Neural cell (in vitro differentiated cells): Measurements from ENCODE around the gene GPR25. TPM values are rescaled to one million over a fixed set of nuclear protein-coding genes. Genes with fewer than 3 reads are reported as not detected.

ENCODE experiments used
- H2AFZ ChIP-seq: fragments of 200-600, 300-800 bp; sonication (generic), shearing (Covaris generic); 2 replicates; pipeline ENCODE4 v1.6.0; 2014; ENCODE audit warnings: low read depth, mild to moderate bottlenecking, antibody characterized with exemption, low read length, moderate library complexity
- H3F3A ChIP-seq: fragments of 200-600 bp; shearing (Covaris generic); 2 replicates; pipeline ENCODE4 v1.6.1; 2016; ENCODE audit warnings: mild to moderate bottlenecking, moderate library complexity, mixed read lengths, antibody characterized with exemption, low read length; ENCODE audit not compliant: insufficient read depth, poor library complexity, severe bottlenecking
- H3K27ac ChIP-seq: fragments of 200-600, 300-800 bp; sonication (generic), shearing (Covaris generic); 2 replicates; pipeline ENCODE4 v1.5.1; 2014; ENCODE audit warnings: mild to moderate bottlenecking, low read length, moderate library complexity
- H3K27me3 ChIP-seq: fragments of 300-800, 200-600 bp; sonication (generic), shearing (Covaris generic); 2 replicates; pipeline ENCODE4 v1.6.0; 2014; ENCODE audit warnings: mild to moderate bottlenecking, low read depth, low read length, moderate library complexity; ENCODE audit not compliant: insufficient read depth
- H3K36me3 ChIP-seq: fragments of 300-800, 200-600 bp; sonication (generic), shearing (Covaris generic); 2 replicates; pipeline ENCODE4 v1.5.1; 2014; ENCODE audit warnings: mild to moderate bottlenecking, antibody characterized with exemption, low read length, moderate library complexity; ENCODE audit not compliant: insufficient read depth
- H3K4me2 ChIP-seq: fragments of 300-800, 200-600 bp; sonication (generic), shearing (Covaris generic); 2 replicates; pipeline ENCODE4 v1.6.0; 2014; ENCODE audit warnings: mild to moderate bottlenecking, low read length
- H3K4me3 ChIP-seq: fragments of 300-800, 200-600 bp; sonication (generic), shearing (Covaris generic); 2 replicates; pipeline ENCODE4 v1.5.1; 2014; ENCODE audit warnings: mild to moderate bottlenecking, low read length, moderate library complexity
- H3K79me2 ChIP-seq: fragments of 200-600 bp; shearing (Covaris generic); replicated peaks from 2 replicates; pipeline ENCODE4 v1.6.0; 2014; ENCODE audit warnings: mild to moderate bottlenecking, low read length, moderate library complexity; ENCODE audit not compliant: insufficient read depth
- H3K9ac ChIP-seq: fragments of 300-800, 200-600 bp; sonication (generic), shearing (Covaris generic); 2 replicates; pipeline ENCODE4 v1.6.1; 2016; ENCODE audit warnings: mild to moderate bottlenecking, low read length, mixed read lengths
- H3K9me2 ChIP-seq: fragments of 200-600 bp; shearing (Covaris generic); 2 replicates; pipeline ENCODE4 v1.6.1; 2016; ENCODE audit warnings: mild to moderate bottlenecking, low read length, mixed read lengths; ENCODE audit not compliant: insufficient read depth
- H3K9me3 ChIP-seq: fragments of 200-600, 300-800 bp; sonication (generic), shearing (Covaris generic); 2 replicates; pipeline ENCODE4 v1.6.1; 2016; ENCODE audit warnings: mild to moderate bottlenecking, mixed run types, low read length, moderate library complexity, mixed read lengths
- H4K20me1 ChIP-seq: fragments of 200-600 bp; shearing (Covaris generic); 2 replicates; pipeline ENCODE4 v1.6.1; 2016; ENCODE audit warnings: mild to moderate bottlenecking, mixed run types; ENCODE audit not compliant: insufficient read depth
- CTCF ChIP-seq: fragments of 450-650 bp; IDR thresholded peaks from 2 replicates; pipeline ENCODE4 v1.5.1; 2014; ENCODE audit warnings: antibody characterized with exemption, mild to moderate bottlenecking, moderate library complexity; ENCODE audit not compliant: poor library complexity, severe bottlenecking
- EP300 ChIP-seq: fragments of 450-650 bp; conservative IDR thresholded peaks from 2 replicates; pipeline ENCODE4 v1.6.1; 2014; ENCODE audit warnings: antibody characterized with exemption, mild to moderate bottlenecking, moderate library complexity; ENCODE audit not compliant: poor library complexity, severe bottlenecking
- EZH2 ChIP-seq: fragments of 200-600, 300-800 bp; shearing (Covaris generic), sonication (generic); IDR thresholded peaks from 2 replicates; pipeline ENCODE4 v1.6.1; 2014; ENCODE audit warnings: antibody characterized with exemption, low read length, borderline replicate concordance, mild to moderate bottlenecking; ENCODE audit not compliant: insufficient read depth, poor library complexity, severe bottlenecking
- MXI1 ChIP-seq: fragments of 450-650 bp; conservative IDR thresholded peaks from 2 replicates; pipeline ENCODE4 v1.6.1; 2014; ENCODE audit warnings: antibody characterized with exemption, mild to moderate bottlenecking; ENCODE audit not compliant: poor library complexity, severe bottlenecking
- POLR2AphosphoS5 ChIP-seq: IDR thresholded peaks from 2 replicates; pipeline ENCODE4 v1.6.1; 2012
- RAD21 ChIP-seq: fragments of 450-650 bp; conservative IDR thresholded peaks from 2 replicates; pipeline ENCODE4 v1.6.1; 2014; ENCODE audit warnings: antibody characterized with exemption, mild to moderate bottlenecking, moderate library complexity
- REST ChIP-seq: IDR thresholded peaks from 2 replicates; pipeline ENCODE4 v1.6.1; 2012; ENCODE audit warnings: borderline replicate concordance
- SMC3 ChIP-seq: fragments of 450-650 bp; conservative IDR thresholded peaks from 2 replicates; pipeline ENCODE4 v1.6.1; 2014; ENCODE audit warnings: antibody characterized with exemption, mild to moderate bottlenecking, moderate library complexity; ENCODE audit not compliant: poor library complexity
- TAF1 ChIP-seq: IDR thresholded peaks from 2 replicates; pipeline ENCODE4 v1.6.1; 2012; ENCODE audit warnings: low read depth
- polyA plus RNA-seq: library from polyadenylated mRNA; depleted of rRNA; stranded (reverse); fragments of >200 nt; gene quantifications from 2 replicates; pipeline ENCODE4 v1.2.3, GENCODE V29; 2014

The GPR25 gene
- polyA plus RNA-seq, 1 donor from 2014 or later, result not detected

- Histone ChIP-seq H3K4me2 (no peak overlapping the region), H4K20me1 (no peaks in the 10 kb centered on the region), H3F3A (no peaks in the 10 kb centered on the region), H2AFZ (no peak overlapping the region), H3K4me3 (no peak overlapping the region), H3K9me2 (no peaks in the 10 kb centered on the region), H3K9ac (no peak overlapping the region), H3K79me2 (peaks cover 18% of the 10 kb centered on the region), H3K36me3 (no peaks in the 10 kb centered on the region), H3K27me3 (no peaks in the 10 kb centered on the region), H3K9me3 (no peaks in the 10 kb centered on the region), H3K27ac (no peak overlapping the region)
- no peak for TF ChIP-seq POLR2AphosphoS5
- TF ChIP-seq MXI1, result no peak
- TF ChIP-seq CTCF, result no peak
- no peak for TF ChIP-seq RAD21
Observed at GRCh38 chr1:200897259-200897658, 24.5 kb downstream of the GPR25 start.

- Histone ChIP-seq H3K27me3 (no peaks in the 10 kb centered on the region), H2AFZ (no peak overlapping the region), H3K79me2 (peaks cover 4% of the 10 kb centered on the region), H3K4me2 (no peak overlapping the region), H3F3A (no peaks in the 10 kb centered on the region), H3K36me3 (no peaks in the 10 kb centered on the region), H4K20me1 (no peaks in the 10 kb centered on the region), H3K9me3 (no peaks in the 10 kb centered on the region), H3K27ac (no peak overlapping the region), H3K9me2 (no peaks in the 10 kb centered on the region), H3K4me3 (no peak overlapping the region), H3K9ac (no peak overlapping the region)
- no peak for TF ChIP-seq SMC3
- TF ChIP-seq EP300, result no peak
Observed at GRCh38 chr1:200899015-200899386, 26.2 kb downstream of the GPR25 start.

GRCh38 chr1:200899451-200899915 lies 26.7 kb downstream of the GPR25 start:
- Histone ChIP-seq H4K20me1 (no peaks in the 10 kb centered on the region), H3K9ac (no peak overlapping the region), H3K36me3 (no peaks in the 10 kb centered on the region), H3K9me3 (no peaks in the 10 kb centered on the region), H3F3A (no peaks in the 10 kb centered on the region), H3K27me3 (no peaks in the 10 kb centered on the region), H3K9me2 (no peaks in the 10 kb centered on the region), H3K79me2 (peaks cover 3% of the 10 kb centered on the region), H3K4me2 (no peak overlapping the region), H3K27ac (no peak overlapping the region), H3K4me3 (no peak overlapping the region), H2AFZ (no peak overlapping the region)
- TF ChIP-seq EP300 (no peak), RAD21 (no peak)

- no peak overlapping the region for H3K27ac ChIP-seq
- H3K9ac ChIP-seq, result no peak overlapping the region
- no peaks in the 10 kb centered on the region for H3K9me3 ChIP-seq
- no peaks in the 10 kb centered on the region for H4K20me1 ChIP-seq
- H3K4me3 ChIP-seq, result no peak overlapping the region
- H3K27me3 ChIP-seq, result no peaks in the 10 kb centered on the region
- no peaks in the 10 kb centered on the region for H3K9me2 ChIP-seq
- no peak overlapping the region for H2AFZ ChIP-seq
- no peaks in the 10 kb centered on the region for H3F3A ChIP-seq
- no peaks in the 10 kb centered on the region for H3K79me2 ChIP-seq
- no peak overlapping the region for H3K4me2 ChIP-seq
- no peaks in the 10 kb centered on the region for H3K36me3 ChIP-seq
- TF ChIP-seq RAD21, result no peak
- no peak for TF ChIP-seq REST
- no peak for TF ChIP-seq EZH2
- no peak for TF ChIP-seq TAF1
- no peak for TF ChIP-seq POLR2AphosphoS5
- TF ChIP-seq MXI1, result no peak
- no peak for TF ChIP-seq CTCF
- no peak for TF ChIP-seq SMC3
Observed at GRCh38 chr1:200899954-200900867, 27.4 kb downstream of the GPR25 start.
